BLaER1 treated with 17β-estradiol and CSF1 and Interleukin-3, amounts not matched to agents 10 nM and 100 nM (cell line): ENCODE results near the gene BRINP1.

Source experiments
- H3K27ac ChIP-seq, 11 experiments: shearing (Covaris generic); formaldehyde crosslinking; 2 replicates each; pipeline ENCODE4 v1.8.1; 2022
- H3K27me3 ChIP-seq, 11 experiments: shearing (Covaris generic); formaldehyde crosslinking; 2 replicates each; pipeline ENCODE4 v1.8.1; 2022
- H3K36me3 ChIP-seq, 11 experiments: shearing (Covaris generic); formaldehyde crosslinking; 2 replicates each; pipeline ENCODE4 v1.8.1; 2022
- H3K4me1 ChIP-seq, 10 experiments: shearing (Covaris generic); formaldehyde crosslinking; 2 replicates each; pipeline ENCODE4 v1.8.1; 2022
- H3K4me2 ChIP-seq, 11 experiments: shearing (Covaris generic); formaldehyde crosslinking; 2 replicates each; pipeline ENCODE4 v1.8.1; 2022
- H3K4me3 ChIP-seq, 10 experiments: shearing (Covaris generic); formaldehyde crosslinking; 2 replicates each; pipeline ENCODE4 v1.8.1; 2022
- H3K9ac ChIP-seq, 11 experiments: shearing (Covaris generic); formaldehyde crosslinking; 2 replicates each; pipeline ENCODE4 v1.8.1; 2022
- H3K9me3 ChIP-seq, 11 experiments: shearing (Covaris generic); formaldehyde crosslinking; replicated peaks in 1 of 11; 2 replicates each; pipeline ENCODE4 v1.8.1; 2022
- H4K20me1 ChIP-seq, 11 experiments: shearing (Covaris generic); formaldehyde crosslinking; 2 replicates each; pipeline ENCODE4 v1.8.1; 2022
- Cebpa-rat ChIP-seq, 11 experiments: shearing (Covaris generic); IDR thresholded peaks; 2 replicates each; pipeline ENCODE4 v1.8.1; 2022

BRINP1 gene

DNA sequence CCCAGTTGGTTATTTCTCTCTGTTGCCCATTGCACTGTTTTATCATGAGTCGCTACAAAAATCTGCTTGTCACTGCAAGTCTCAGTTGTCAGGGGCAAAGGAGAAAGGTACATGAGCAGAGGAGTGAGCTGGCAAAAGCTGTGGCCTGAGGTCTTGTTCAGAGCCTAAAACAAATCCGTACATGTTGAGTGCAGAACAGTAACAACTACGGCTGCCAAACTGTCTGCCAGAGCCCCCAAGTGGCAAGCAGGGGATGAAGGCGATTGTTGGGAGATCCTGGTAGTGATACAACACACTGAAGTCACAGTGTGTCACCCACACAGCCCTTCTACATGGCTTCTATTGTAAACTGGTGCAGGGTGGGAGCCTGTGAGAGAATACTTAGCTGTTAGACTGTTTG is 50.9 kb downstream of the BRINP1 start:
- no peak for TF ChIP-seq Cebpa-rat (IDR thresholded peaks at IDR 0.05)
- no peak overlapping the region for H3K4me3 ChIP-seq
- no peak overlapping the region for H3K27ac ChIP-seq
- no peaks in the 10 kb centered on the region for H3K36me3 ChIP-seq
- no peaks in the 10 kb centered on the region; a peak in 1 of 22 replicates for H3K9me3 ChIP-seq
- H4K20me1 ChIP-seq: no peaks in the 10 kb centered on the region
- H3K4me2 ChIP-seq: no peak overlapping the region
- H3K4me1 ChIP-seq: no peaks in the 10 kb centered on the region
- H3K27me3 ChIP-seq: no peaks in the 10 kb centered on the region
- no peak overlapping the region for H3K9ac ChIP-seq

DNA sequence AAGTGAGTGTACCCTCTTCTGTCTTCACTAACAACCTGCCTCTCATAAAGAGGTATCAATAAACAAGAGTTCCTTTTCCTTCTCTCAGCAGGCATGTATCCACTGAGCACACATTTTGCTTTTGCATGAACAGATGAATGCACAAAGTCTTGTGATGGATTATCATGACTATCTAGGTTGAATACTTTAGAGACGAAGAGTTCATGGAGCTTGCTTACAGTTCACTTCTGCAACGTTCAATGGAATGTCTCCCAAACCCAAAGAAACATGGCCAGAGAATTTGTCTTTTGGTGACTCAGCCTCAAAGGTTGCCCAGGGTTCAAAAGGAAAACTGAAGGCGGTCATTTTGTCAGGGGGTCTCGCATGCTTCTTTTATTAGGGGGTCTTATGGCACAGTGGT is 55.4 kb downstream of the BRINP1 start:
- no peaks in the 10 kb centered on the region for H4K20me1 ChIP-seq
- H3K27me3 ChIP-seq: no peaks in the 10 kb centered on the region
- H3K4me2 ChIP-seq: no peak overlapping the region
- no peak overlapping the region for H3K9ac ChIP-seq
- H3K4me3 ChIP-seq: no peak overlapping the region
- no peak overlapping the region for H3K27ac ChIP-seq
- TF ChIP-seq Cebpa-rat (IDR thresholded peaks at IDR 0.05): no peak
- H3K9me3 ChIP-seq: no peaks in the 10 kb centered on the region
- H3K4me1 ChIP-seq: no peaks in the 10 kb centered on the region
- H3K36me3 ChIP-seq: no peaks in the 10 kb centered on the region

DNA sequence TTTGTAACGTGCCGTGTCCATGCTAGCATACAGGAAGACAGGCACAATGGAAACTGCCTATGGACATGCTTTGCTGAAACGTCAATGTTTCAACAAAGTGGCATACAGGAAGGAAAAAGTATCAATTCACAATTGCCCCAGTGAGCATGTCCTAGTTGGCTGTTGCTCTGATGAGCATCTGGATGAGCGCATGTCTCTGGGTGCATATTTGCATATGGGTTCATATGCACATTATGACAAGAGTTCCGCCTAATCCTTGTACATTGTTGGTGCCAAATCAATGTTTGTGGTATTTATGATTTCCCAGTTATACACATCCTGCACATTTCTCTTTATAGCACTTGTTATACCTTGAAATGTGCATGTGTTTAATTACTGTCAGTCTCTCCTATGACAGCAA is 58.5 kb downstream of the BRINP1 start:
- Histone ChIP-seq H3K9me3 (no peaks in the 10 kb centered on the region), H3K4me3 (no peak overlapping the region), H3K9ac (no peak overlapping the region), H3K36me3 (no peaks in the 10 kb centered on the region), H3K4me1 (no peaks in the 10 kb centered on the region), H3K4me2 (no peak overlapping the region), H3K27ac (no peak overlapping the region), H3K27me3 (no peaks in the 10 kb centered on the region), H4K20me1 (no peaks in the 10 kb centered on the region)
- TF ChIP-seq Cebpa-rat (IDR thresholded peaks at IDR 0.05): no peak

DNA sequence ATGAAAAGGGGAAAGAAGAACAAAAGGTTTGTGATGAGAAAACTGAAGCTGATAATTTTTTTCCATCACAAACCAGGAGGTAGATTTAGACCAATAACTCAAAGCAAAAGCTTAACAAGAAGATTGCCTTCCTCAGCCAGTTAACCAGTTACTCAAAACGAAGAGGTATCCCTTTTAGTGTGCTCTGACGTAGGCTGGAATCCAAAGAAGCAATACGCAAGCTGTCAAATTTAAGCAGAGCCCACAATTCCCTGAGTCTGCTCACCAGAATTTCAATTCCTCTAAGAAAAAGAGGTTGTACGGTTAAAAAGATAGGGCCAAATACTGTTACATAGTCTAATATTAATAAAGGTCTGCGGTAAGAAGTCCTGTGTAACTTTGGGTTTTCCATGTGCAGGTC is 61.8 kb downstream of the BRINP1 start:
- Histone ChIP-seq H3K36me3 (no peaks in the 10 kb centered on the region), H4K20me1 (no peaks in the 10 kb centered on the region), H3K27me3 (no peaks in the 10 kb centered on the region), H3K4me1 (no peaks in the 10 kb centered on the region), H3K4me3 (no peak overlapping the region), H3K27ac (no peak overlapping the region), H3K4me2 (no peak overlapping the region), H3K9ac (no peak overlapping the region), H3K9me3 (no peaks in the 10 kb centered on the region)
- TF ChIP-seq Cebpa-rat (IDR thresholded peaks at IDR 0.05): no peak

DNA sequence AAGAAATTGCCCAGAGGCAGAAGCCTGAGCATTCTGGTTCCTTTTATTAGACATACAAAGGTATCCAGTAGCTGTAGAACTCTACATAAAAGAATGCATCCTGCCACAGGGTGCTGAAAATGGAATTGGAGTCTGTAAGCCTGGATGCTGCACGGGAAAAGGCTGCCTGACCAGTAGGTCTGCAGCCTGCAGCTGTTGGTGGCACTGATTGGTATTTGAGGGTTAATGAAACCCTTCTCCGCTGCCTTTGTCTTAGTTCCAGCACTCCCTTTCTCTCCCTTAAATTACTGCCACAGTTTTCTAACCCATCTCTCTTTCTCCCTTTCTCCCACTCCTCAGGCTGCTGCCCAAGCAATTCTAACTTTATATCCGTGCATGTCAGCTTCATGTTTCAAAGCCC is 64.7 kb downstream of the BRINP1 start:
- Histone ChIP-seq H3K9ac (no peak overlapping the region), H3K27me3 (no peaks in the 10 kb centered on the region), H3K4me1 (no peaks in the 10 kb centered on the region), H3K4me2 (no peak overlapping the region), H3K9me3 (no peaks in the 10 kb centered on the region; a peak in 1 of 22 replicates), H3K4me3 (no peak overlapping the region), H3K36me3 (no peaks in the 10 kb centered on the region), H3K27ac (no peak overlapping the region), H4K20me1 (no peaks in the 10 kb centered on the region)
- TF ChIP-seq Cebpa-rat (IDR thresholded peaks at IDR 0.05): no peak

DNA sequence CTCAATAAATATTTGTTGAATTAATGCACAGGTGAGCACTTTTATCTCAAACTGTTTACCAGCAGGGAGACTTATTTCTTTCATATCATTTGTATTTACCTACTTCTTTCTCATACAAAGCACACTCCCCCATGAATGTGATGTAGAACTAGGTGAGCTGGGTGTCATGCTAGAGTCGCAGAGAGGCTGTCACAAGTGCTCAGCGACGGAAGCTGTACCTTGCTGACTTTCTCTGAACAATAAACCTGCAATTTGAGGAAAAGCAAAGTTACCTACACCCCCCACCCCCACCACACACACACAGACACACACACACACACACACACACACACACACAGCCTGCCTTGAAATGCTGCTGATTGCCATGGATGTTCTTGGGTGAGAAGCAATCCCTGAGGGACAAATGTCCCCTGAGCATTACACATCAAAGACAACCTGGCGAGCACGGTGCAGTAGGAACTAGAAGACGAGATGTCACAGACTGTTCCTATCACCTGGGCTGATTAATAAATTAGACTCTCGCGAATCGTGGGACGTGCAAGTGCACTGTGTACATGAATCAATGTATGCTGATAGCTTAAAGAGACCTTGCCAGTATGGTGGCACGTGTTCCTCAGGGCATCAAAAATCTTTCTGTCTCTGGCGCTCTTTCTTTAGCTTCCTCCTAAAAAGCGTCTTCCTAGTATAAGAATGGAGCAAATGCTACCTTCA is 66.1 kb downstream of the BRINP1 start:
- Histone ChIP-seq H3K27me3 (no peaks in the 10 kb centered on the region), H3K9ac (no peak overlapping the region), H3K4me3 (no peak overlapping the region), H3K9me3 (no peaks in the 10 kb centered on the region; a peak in 1 of 22 replicates), H3K4me1 (peaks cover 5 to 6% (median 5%) of the 10 kb centered on the region in 10 experiments), H3K36me3 (no peaks in the 10 kb centered on the region), H3K27ac (no peak overlapping the region), H4K20me1 (no peaks in the 10 kb centered on the region), H3K4me2 (no peak overlapping the region)
- no peak for TF ChIP-seq Cebpa-rat (IDR thresholded peaks at IDR 0.05)

DNA sequence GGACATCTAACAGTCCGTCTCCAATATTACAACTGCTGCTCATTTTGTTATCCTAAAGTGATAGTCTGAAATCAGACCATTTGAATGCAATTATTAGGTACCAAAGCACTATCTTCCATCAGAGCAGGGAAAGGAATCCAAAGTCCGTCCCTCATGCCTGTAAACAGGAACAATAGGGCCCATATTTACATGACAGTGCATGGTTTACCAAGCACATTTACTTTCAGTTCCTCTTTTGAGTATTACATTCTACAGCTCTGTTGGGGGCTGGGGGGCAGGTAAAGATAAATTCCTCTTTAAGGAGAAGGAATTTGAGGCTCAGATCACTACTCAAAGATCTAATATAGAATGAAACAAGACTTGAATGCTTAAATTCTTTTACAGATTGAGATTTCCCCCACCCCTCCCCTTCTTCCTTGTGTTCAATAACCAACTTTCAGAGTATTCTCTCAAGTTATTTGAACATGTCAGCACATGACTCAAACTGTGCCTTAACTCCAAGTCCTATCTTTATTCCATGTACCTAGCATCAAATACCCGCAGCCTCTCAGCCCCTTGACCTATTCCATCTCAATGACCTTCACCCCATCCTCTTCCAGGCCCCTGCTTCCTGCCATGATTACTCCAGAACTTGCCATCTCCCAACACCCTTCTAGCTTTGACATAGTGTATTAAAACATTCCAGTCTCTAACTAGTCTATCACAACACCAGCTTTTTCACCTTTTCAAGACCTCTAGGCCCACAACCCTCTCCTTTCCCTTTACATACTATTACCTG is 71.0 kb downstream of the BRINP1 start:
- no peak overlapping the region for H3K9ac ChIP-seq
- H3K27ac ChIP-seq: no peak overlapping the region
- H3K4me2 ChIP-seq: peak overlapping the region; percentile 11 to 61 (median 44); a peak in 20 of 22 replicates
- no peaks in the 10 kb centered on the region for H3K36me3 ChIP-seq
- TF ChIP-seq Cebpa-rat (IDR thresholded peaks at IDR 0.05): no peak
- no peaks in the 10 kb centered on the region for H4K20me1 ChIP-seq
- H3K9me3 ChIP-seq: no peaks in the 10 kb centered on the region; a peak in 1 of 22 replicates
- H3K4me3 ChIP-seq: no peak overlapping the region
- peaks cover 10 to 14% (median 12%) of the 10 kb centered on the region in 10 experiments for H3K4me1 ChIP-seq
- no peaks in the 10 kb centered on the region for H3K27me3 ChIP-seq

DNA sequence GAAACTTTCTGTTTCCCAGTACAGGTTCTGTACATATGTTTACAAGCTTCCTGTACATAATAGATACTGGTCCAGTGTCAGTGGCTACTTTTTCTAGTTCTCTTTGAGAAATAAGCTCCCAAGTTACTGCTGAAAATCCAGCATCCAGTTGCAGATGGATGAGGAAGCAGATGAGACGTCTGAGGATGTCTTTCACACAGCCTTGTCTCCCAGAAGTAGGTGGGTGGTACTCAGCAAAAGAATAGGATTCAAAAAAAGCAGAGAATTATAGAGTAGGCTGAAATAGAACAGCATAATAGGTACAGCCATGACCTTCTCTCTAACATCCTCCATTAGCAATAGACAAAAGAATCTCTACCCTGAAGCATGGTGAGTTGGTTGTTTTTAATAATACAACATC is 77.7 kb downstream of the BRINP1 start:
- Histone ChIP-seq H3K4me2 (no peak overlapping the region), H3K9me3 (no peaks in the 10 kb centered on the region), H3K27ac (no peak overlapping the region), H3K9ac (no peak overlapping the region), H3K36me3 (no peaks in the 10 kb centered on the region), H3K4me1 (no peaks in the 10 kb centered on the region), H3K4me3 (no peak overlapping the region), H3K27me3 (no peaks in the 10 kb centered on the region), H4K20me1 (no peaks in the 10 kb centered on the region)
- no peak for TF ChIP-seq Cebpa-rat (IDR thresholded peaks at IDR 0.05)

DNA sequence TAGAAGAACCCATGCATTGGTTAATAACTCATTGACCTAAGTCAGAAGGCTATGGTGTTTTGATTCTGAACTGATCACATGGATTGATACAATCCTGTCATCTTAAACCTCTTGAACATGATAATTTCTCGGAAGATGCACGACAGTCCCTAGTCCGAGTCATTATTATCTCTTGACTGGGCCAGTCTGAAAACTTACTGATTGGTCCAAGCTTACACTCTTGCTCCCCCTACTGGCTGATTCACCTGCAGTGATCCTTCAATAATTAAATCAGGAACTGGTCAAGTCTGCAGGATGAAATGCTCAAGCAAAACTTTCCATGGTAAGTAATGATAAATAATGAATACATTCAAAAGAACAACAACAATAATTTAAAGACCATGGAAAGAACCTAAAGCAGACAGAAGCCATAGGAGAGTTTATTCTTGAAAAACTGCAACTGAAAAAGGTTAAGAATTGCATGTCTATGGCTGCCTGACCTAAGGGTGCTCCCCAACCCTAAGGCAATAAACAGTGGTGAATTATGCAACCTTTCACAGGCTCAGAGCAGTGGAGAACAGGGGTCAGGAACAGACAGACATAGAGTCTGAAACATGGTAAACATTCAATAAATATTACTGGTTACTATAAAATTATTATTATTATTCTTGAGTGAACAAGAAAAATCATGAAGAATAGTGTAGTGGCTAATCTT is 79.3 kb downstream of the BRINP1 start:
- Histone ChIP-seq H3K4me3 (no peak overlapping the region), H3K27ac (no peak overlapping the region), H4K20me1 (no peaks in the 10 kb centered on the region), H3K36me3 (no peaks in the 10 kb centered on the region), H3K4me2 (no peak overlapping the region), H3K27me3 (no peaks in the 10 kb centered on the region), H3K9ac (no peak overlapping the region), H3K4me1 (peaks cover 0 to 5% (median 0%) of the 10 kb centered on the region in 10 experiments; a peak in 3 of 20 replicates), H3K9me3 (no peaks in the 10 kb centered on the region)
- no peak for TF ChIP-seq Cebpa-rat (IDR thresholded peaks at IDR 0.05)
